H1 (cell line): ENCODE measurements around the gene FAM50B. TPM values are rescaled to one million over a fixed set of nuclear protein-coding genes. Genes with fewer than 3 reads are reported as not detected.
A peak's percentile ranks its signal among the peaks of the same experiment; 100 is the strongest.

Experiments used
- CTCF ChIA-PET: fragments of 300-600 bp; sonication (Branson Sonifier 250); formaldehyde crosslinking; loops from one replicate; lab custom pipeline; 2021; ENCODE audit not compliant: partially characterized antibody; lab: Charles Lee
- POLR2A ChIA-PET: fragments of 300-600 bp; sonication (Branson Sonifier 250); formaldehyde crosslinking; loops from one replicate; lab custom pipeline; 2021; ENCODE audit warnings: inconsistent platforms; ENCODE audit not compliant: partially characterized antibody; lab: Charles Lee
- DNase-seq, 2 experiments: peaks; one replicate each; pipeline versions ENCODE4 v3.0.0 to v3.0.0-alpha.2; 2010 to 2022; ENCODE audit warnings: low spot score in 2 of 2, low read depth in 1 of 2, mixed read lengths in 1 of 2
- FAIRE-seq: peaks from 2 replicates; lab custom pipeline; 2011; peaks lifted over from hg19 to GRCh38; lab: Jason Lieb, UNC
- H2AFZ ChIP-seq: 2 replicates; pipeline ENCODE4 v1.8.1; 2012; ENCODE audit warnings: low read length, inconsistent platforms
- H2AK5ac ChIP-seq: 2 replicates; pipeline ENCODE4 v1.6.1; 2013; ENCODE audit warnings: low read depth, low read length
- H2BK120ac ChIP-seq: replicated peaks from 2 replicates; pipeline ENCODE3; 2013; ENCODE audit warnings: low read depth, low read length, inconsistent platforms
- H2BK12ac ChIP-seq: 2 replicates; pipeline ENCODE4 v1.6.1; 2013; ENCODE audit warnings: low read depth, low read length
- H2BK15ac ChIP-seq: 2 replicates; pipeline ENCODE4 v1.6.1; 2013; ENCODE audit warnings: low read length
- H2BK20ac ChIP-seq: 2 replicates; pipeline ENCODE4 v1.6.1; 2013; ENCODE audit warnings: low read length
- H2BK5ac ChIP-seq: 2 replicates; pipeline ENCODE4 v1.6.1; 2013; ENCODE audit warnings: low read depth, low read length
- H3K14ac ChIP-seq: 2 replicates; pipeline ENCODE4 v1.6.1; 2013; ENCODE audit warnings: inconsistent platforms; ENCODE audit not compliant: insufficient read length
- H3K18ac ChIP-seq: 2 replicates; pipeline ENCODE4 v1.6.1; 2013; ENCODE audit warnings: low read length; ENCODE audit errors: extremely low read depth
- H3K23ac ChIP-seq: 2 replicates; pipeline ENCODE4 v1.6.1; 2013; ENCODE audit warnings: inconsistent platforms; ENCODE audit not compliant: insufficient read length
- H3K23me2 ChIP-seq: 2 replicates; pipeline ENCODE4 v1.6.1; 2013; ENCODE audit warnings: low read depth, low read length
- H3K27ac ChIP-seq: 2 replicates; pipeline ENCODE4 v1.6.1; 2011; ENCODE audit warnings: low read depth, low read length, inconsistent platforms
- H3K27me3 ChIP-seq, 4 experiments: replicated peaks in 1 of 4; 1 replicate in 1 of 4; 2 replicates in 3 of 4; pipeline versions ENCODE4 v1.6.1 to v1.8.1; 2011 to 2013; ENCODE audit warnings: low read length in 3 of 4, mild to moderate bottlenecking in 3 of 4, inconsistent platforms in 2 of 4, mixed read lengths in 2 of 4, moderate library complexity in 1 of 4; ENCODE audit not compliant: control insufficient read depth in 3 of 4, insufficient read depth in 3 of 4; ENCODE audit errors: extremely low read depth in 1 of 4
- H3K36me3 ChIP-seq, 4 experiments: 2 replicates each; pipeline versions ENCODE4 v1.6.1 to v1.8.1; 2011 to 2013; ENCODE audit warnings: mild to moderate bottlenecking in 4 of 4, low read length in 3 of 4, moderate library complexity in 2 of 4, control low read depth in 1 of 4, inconsistent platforms in 1 of 4; ENCODE audit not compliant: insufficient read depth in 4 of 4, control insufficient read depth in 2 of 4
- H3K4ac ChIP-seq: replicated peaks from 2 replicates; pipeline ENCODE3; 2013; ENCODE audit warnings: low read length, low read depth, mixed read lengths, inconsistent platforms; ENCODE audit not compliant: insufficient read length
- H3K4me1 ChIP-seq, 4 experiments: replicated peaks in 1 of 4; 1 replicate in 1 of 4; 2 replicates in 3 of 4; pipeline versions ENCODE4 v1.6.1 to v1.8.1; 2011 to 2013; ENCODE audit warnings: low read length in 3 of 4, inconsistent platforms in 2 of 4, mixed read lengths in 1 of 4; ENCODE audit not compliant: insufficient read depth in 4 of 4, control insufficient read depth in 3 of 4
- H3K4me2 ChIP-seq, 2 experiments: 2 replicates each; pipeline versions ENCODE4 v1.6.1 to v1.8.1; 2011 to 2013; ENCODE audit warnings: low read depth in 2 of 2, low read length in 2 of 2, control low read depth in 1 of 2, inconsistent platforms in 1 of 2, mild to moderate bottlenecking in 1 of 2; ENCODE audit not compliant: insufficient read depth in 1 of 2
- H3K4me3 ChIP-seq, 4 experiments: fragments of 200-600, 300-600 bp in 1 of 4; sonication (generic), shearing (Covaris generic), sonication (Bioruptor Twin) in 1 of 4; 2 replicates each; pipeline versions ENCODE4 v1.5.1 to v1.8.1; 2011 to 2016; ENCODE audit warnings: low read length in 4 of 4, low read depth in 3 of 4, control low read depth in 2 of 4, inconsistent platforms in 2 of 4, mild to moderate bottlenecking in 2 of 4, mixed read lengths in 1 of 4, moderate library complexity in 1 of 4; ENCODE audit not compliant: insufficient read depth in 2 of 4; ENCODE audit errors: extremely low read depth in 1 of 4
- H3K56ac ChIP-seq: replicated peaks from 2 replicates; pipeline ENCODE3; 2013; ENCODE audit warnings: low read depth, mild to moderate bottlenecking, mixed read lengths, low read length, inconsistent platforms; ENCODE audit not compliant: insufficient read length
- H3K79me1 ChIP-seq: 2 replicates; pipeline ENCODE4 v1.6.1; 2013; ENCODE audit warnings: low read depth, low read length, control low read depth
- H3K79me2 ChIP-seq, 2 experiments: 2 replicates each; pipeline versions ENCODE4 v1.6.1 to v1.8.1; 2012 to 2013; ENCODE audit warnings: low read length in 2 of 2, mild to moderate bottlenecking in 2 of 2, inconsistent platforms in 1 of 2; ENCODE audit not compliant: insufficient read depth in 2 of 2, control insufficient read depth in 1 of 2
- H3K9ac ChIP-seq, 4 experiments: replicated peaks in 1 of 4; 1 replicate in 1 of 4; 2 replicates in 3 of 4; pipeline versions ENCODE4 v1.6.1 to v1.8.1; 2011 to 2013; ENCODE audit warnings: low read depth in 3 of 4, low read length in 3 of 4, control low read depth in 2 of 4, mild to moderate bottlenecking in 2 of 4, moderate library complexity in 2 of 4, inconsistent platforms in 1 of 4; ENCODE audit errors: extremely low read depth in 1 of 4
- H3K9me3 ChIP-seq, 2 experiments: 2 replicates each; pipeline versions ENCODE4 v1.6.1 to v1.8.1; 2012 to 2013; ENCODE audit warnings: mild to moderate bottlenecking in 2 of 2, moderate library complexity in 2 of 2, control low read depth in 1 of 2, inconsistent platforms in 1 of 2, low read depth in 1 of 2, low read length in 1 of 2, mixed read lengths in 1 of 2; ENCODE audit not compliant: insufficient read depth in 2 of 2
- H4K20me1 ChIP-seq, 2 experiments: replicated peaks in 1 of 2; 2 replicates each; pipeline versions ENCODE3 to v1.8.1; 2011 to 2013; ENCODE audit warnings: inconsistent platforms in 2 of 2, low read length in 2 of 2, mild to moderate bottlenecking in 1 of 2; ENCODE audit not compliant: insufficient read depth in 2 of 2, control insufficient read depth in 1 of 2
- H4K5ac ChIP-seq: 2 replicates; pipeline ENCODE4 v1.6.1; 2013; ENCODE audit warnings: low read length, low read depth, mixed read lengths, inconsistent platforms; ENCODE audit not compliant: insufficient read length
- H4K8ac ChIP-seq: 2 replicates; pipeline ENCODE4 v1.8.0; 2013; ENCODE audit warnings: mild to moderate bottlenecking, moderate library complexity, low read length, inconsistent platforms; ENCODE audit not compliant: insufficient read depth; ENCODE audit errors: extremely low read depth
- H4K91ac ChIP-seq: replicated peaks from 2 replicates; pipeline ENCODE3; 2013; ENCODE audit warnings: low read length, mixed read lengths, inconsistent platforms; ENCODE audit not compliant: insufficient read length
- CBX5 ChIP-seq: fragments of 300-800, 300-1000 bp; sonication (generic); IDR thresholded peaks from 2 replicates; pipeline ENCODE4 v1.7.1; 2016; ENCODE audit warnings: antibody characterized with exemption, low read length, low read depth
- CTBP2 ChIP-seq: IDR thresholded peaks from 2 replicates; pipeline ENCODE4 v1.7.0; 2011; ENCODE audit warnings: borderline replicate concordance, mild to moderate bottlenecking, moderate library complexity, mixed read lengths, low read length; ENCODE audit not compliant: insufficient read depth, insufficient read length
- FOSL1 ChIP-seq: IDR thresholded peaks from 2 replicates; pipeline ENCODE4 v1.6.1; 2011; ENCODE audit warnings: mild to moderate bottlenecking, low read depth, low read length, moderate library complexity; ENCODE audit not compliant: insufficient read depth
- GABPA ChIP-seq: IDR thresholded peaks from 2 replicates; pipeline ENCODE4 v1.6.1; 2011; ENCODE audit warnings: mild to moderate bottlenecking, low read length, moderate library complexity, borderline replicate concordance; ENCODE audit not compliant: insufficient read depth
- HDAC6 ChIP-seq: IDR thresholded peaks from one replicate; pipeline ENCODE4 v1.7.1; 2012; ENCODE audit warnings: low read depth, mild to moderate bottlenecking, inconsistent platforms, low read length, moderate library complexity
- KDM1A ChIP-seq: fragments of 200-600, 300-600 bp; sonication (generic); IDR thresholded peaks from 2 replicates; pipeline ENCODE4 v1.7.1; 2016; ENCODE audit warnings: mild to moderate bottlenecking, low read length, borderline replicate concordance
- KDM5A ChIP-seq: fragments of 200-600 bp; IDR thresholded peaks from 2 replicates; pipeline ENCODE4 v1.7.1; 2012; ENCODE audit warnings: mild to moderate bottlenecking, low read length, inconsistent platforms, mixed read lengths
- NANOG ChIP-seq: IDR thresholded peaks from 2 replicates; pipeline ENCODE4 v1.6.1; 2011; ENCODE audit warnings: low read length, low read depth, mild to moderate bottlenecking, inconsistent platforms; ENCODE audit not compliant: insufficient read depth, poor library complexity, severe bottlenecking
- NRF1 ChIP-seq: IDR thresholded peaks from 2 replicates; pipeline ENCODE4 v1.6.1; 2011; ENCODE audit warnings: mild to moderate bottlenecking, low read depth, low read length, improper control_type of control experiment
- PHF8 ChIP-seq: fragments of 200-600 bp; sonication (generic); conservative IDR thresholded peaks from 2 replicates; pipeline ENCODE4 v1.7.1; 2012; ENCODE audit warnings: low read depth, mild to moderate bottlenecking, inconsistent platforms, low read length, moderate library complexity
- POU5F1 ChIP-seq: IDR thresholded peaks from 2 replicates; pipeline ENCODE4 v1.6.1; 2011; ENCODE audit warnings: low read depth, mild to moderate bottlenecking, low read length, moderate library complexity
- SIRT6 ChIP-seq: IDR thresholded peaks from one replicate; pipeline ENCODE4 v1.7.1; 2012; ENCODE audit warnings: low read length, inconsistent platforms
- SP1 ChIP-seq: IDR thresholded peaks from 2 replicates; pipeline ENCODE4 v1.6.1; 2011; ENCODE audit warnings: low read depth, low read length
- SUZ12 ChIP-seq: fragments of 200-600 bp; sonication (generic); IDR thresholded peaks from 2 replicates; pipeline ENCODE4 v1.6.1; 2012; ENCODE audit warnings: mild to moderate bottlenecking, inconsistent platforms, low read length, moderate library complexity, mixed read lengths
- TCF12 ChIP-seq: IDR thresholded peaks from 2 replicates; pipeline ENCODE4 v1.6.1; 2011; ENCODE audit warnings: low read depth, mild to moderate bottlenecking, low read length
- WGBS, 2 experiments: shearing (Covaris generic) in 1 of 2; methylation state at CpG; one replicate each; pipeline versions ENCODE4 v1.1.6 to v1.1.7; 2013 to 2015; ENCODE audit warnings: low lambda C conversion rate in 2 of 2, mixed read lengths in 2 of 2, inconsistent platforms in 1 of 2, low coverage in 1 of 2, missing lambda C conversion rate in 1 of 2; ENCODE audit not compliant: insufficient replicate concordance in 2 of 2, insufficient coverage in 1 of 2, insufficient read length in 1 of 2; ENCODE audit errors: extremely low coverage in 1 of 2, missing lambda C conversion rate in 1 of 2; 5-methylcytosine and 5-hydroxymethylcytosine counted together
- polyA plus RNA-seq, 7 experiments: library from polyadenylated mRNA; depleted of rRNA in 3 of 7; stranded (reverse) in 5 of 7; unstranded in 2 of 7; fragments of >200 nt in 5 of 7; fragments of 200-250 nt in 2 of 7; gene quantifications; 1 replicate in 5 of 7; 2 replicates in 1 of 7; 4 replicates in 1 of 7; pipeline versions ENCODE4 v1.2.1 to v1.2.3, GENCODE V29; 2011 to 2013; ENCODE audit warnings: missing spikeins in 2 of 7, mixed read lengths in 2 of 7
- total RNA-seq: library from RNA; stranded (reverse); fragmentation: NEBNext Ultra II Directional; extraction: Animal tissue kit (Norgen Biotek cat#: 25700); gene quantifications from 2 replicates; pipeline ENCODE4 v1.2.1, GENCODE V29; 2021

The FAM50B gene
- total and polyA plus RNA-seq, 2 of the 8 experiments (the other 6 are each of a cell fraction or from before 2014, with no cell fraction given) = 3.1 to 3.2 TPM

GRCh38 chr6:3899061-3899460 lies 49.9 kb downstream of the FAM50B start:
- no peaks in the 10 kb centered on the region; a peak in 1 of 4 replicates for H3K79me2 ChIP-seq
- H3K9me3 ChIP-seq = no peaks in the 10 kb centered on the region; a peak in 1 of 4 replicates
- H3K27me3 ChIP-seq = no peaks in the 10 kb centered on the region; a peak in 2 of 7 replicates
- no peak overlapping the region for H3K4me3 ChIP-seq
- POLR2A ChIA-PET = no interaction called here
- H2BK20ac ChIP-seq = no peak overlapping the region
- H3K27ac ChIP-seq = no peak overlapping the region
- no peak overlapping the region for H2BK5ac ChIP-seq
- H2BK120ac ChIP-seq = no peak overlapping the region
- H4K5ac ChIP-seq = no peak overlapping the region
- no peak overlapping the region for H3K4me2 ChIP-seq
- H3K56ac ChIP-seq = no peak overlapping the region
- H3K23ac ChIP-seq = no peak overlapping the region
- no peak overlapping the region for H2BK12ac ChIP-seq
- H3K4ac ChIP-seq = no peak overlapping the region
- no peak overlapping the region for H4K91ac ChIP-seq
- no peaks in the 10 kb centered on the region for H3K36me3 ChIP-seq
- H3K4me1 ChIP-seq = peaks cover 6 to 15% (median 12%) of the 10 kb centered on the region in 4 experiments; a peak in 6 of 7 replicates
- H2BK15ac ChIP-seq = no peak overlapping the region
- no peak for DNase-seq
- 86% methylated on average over 9 of the region's 9 CpGs; no CpG with 5 or more reads in 1 of the 2 experiments for WGBS, 2 experiments
- H4K20me1 ChIP-seq = no peaks in the 10 kb centered on the region
- H3K23me2 ChIP-seq = no peaks in the 10 kb centered on the region
- 0 out of 2 replicates have a peak overlapping the region, but pooled peaks have one; percentile 16 for H4K8ac ChIP-seq
- no peak overlapping the region for H2AK5ac ChIP-seq
- CTCF ChIA-PET = interaction anchor here (0.7 to 1.7 kb wide), 3 partner anchors 34 to 79 kb away, joined by 3 to 6 read pairs (median 5); partner anchors contain the start of gene FAM50B
- no peak overlapping the region for H3K9ac ChIP-seq
- no peaks in the 10 kb centered on the region for H3K79me1 ChIP-seq
- FAIRE-seq = no peak
- no peak overlapping the region for H2AFZ ChIP-seq
- no peak overlapping the region for H3K14ac ChIP-seq
- H3K18ac ChIP-seq = no peak overlapping the region
- TF ChIP-seq NANOG (no peak), TCF12 (no peak), FOSL1 (no peak), SIRT6 (no peak), SUZ12 (no peak), CTBP2 (no peak), POU5F1 (no peak), KDM1A (no peak), PHF8 (no peak), KDM5A (no peak), CBX5 (no peak), SP1 (no peak), GABPA (no peak), NRF1 (no peak), HDAC6 (no peak)
